Small intestine (tissue), 7 donors: Measurements from ENCODE around the gene ALAS1. TPM values are rescaled to one million over a fixed set of nuclear protein-coding genes. Genes with fewer than 3 reads are reported as not detected.

Experiments
- DNase-seq, 2 donors: peaks; one replicate each; pipeline versions ENCODE4 v3.0.0 to v3.0.0-alpha.2; 2013
- FAIRE-seq: peaks from 2 replicates; lab custom pipeline; 2012; peaks lifted over from hg19 to GRCh38; lab: Jason Lieb, UNC
- H3K27ac ChIP-seq, 3 donors: one replicate each; pipeline ENCODE4 v1.5.1; 2013; ENCODE audit warnings: low read length in 2 of 3, mild to moderate bottlenecking in 2 of 3, control low read depth in 1 of 3, inconsistent platforms in 1 of 3, low read depth in 1 of 3, moderate library complexity in 1 of 3
- H3K27me3 ChIP-seq, 3 donors: one replicate each; pipeline ENCODE4 v1.6.1; 2013; ENCODE audit warnings: low read length in 3 of 3, inconsistent platforms in 1 of 3; ENCODE audit not compliant: control insufficient read depth in 3 of 3, insufficient read depth in 3 of 3
- H3K36me3 ChIP-seq, 3 donors: one replicate each; pipeline ENCODE4 v1.6.1; 2013; ENCODE audit warnings: low read length in 3 of 3, inconsistent platforms in 1 of 3, low read depth in 1 of 3, mild to moderate bottlenecking in 1 of 3, moderate library complexity in 1 of 3; ENCODE audit not compliant: control insufficient read depth in 3 of 3, insufficient read depth in 2 of 3
- H3K4me1 ChIP-seq, 3 donors: one replicate each; pipeline ENCODE4 v1.6.1; 2013; ENCODE audit warnings: low read length in 2 of 3, inconsistent platforms in 1 of 3, low read depth in 1 of 3, mild to moderate bottlenecking in 1 of 3, moderate library complexity in 1 of 3; ENCODE audit not compliant: control insufficient read depth in 3 of 3, insufficient read depth in 2 of 3
- H3K4me3 ChIP-seq, 3 donors: one replicate each; pipeline ENCODE4 v1.5.1; 2013; ENCODE audit warnings: low read length in 3 of 3, control low read depth in 1 of 3, inconsistent platforms in 1 of 3, low read depth in 1 of 3, mild to moderate bottlenecking in 1 of 3, moderate library complexity in 1 of 3
- H3K9me3 ChIP-seq, 2 donors: one replicate each; pipeline ENCODE4 v1.6.1; 2013; ENCODE audit warnings: low read depth in 1 of 2, low read length in 1 of 2; ENCODE audit not compliant: control insufficient read depth in 2 of 2, insufficient read depth in 1 of 2
- WGBS, 3 donors: extraction: QIAGEN DNeasy Blood & Tissue Kit; methylation state at CpG; one replicate each; pipeline ENCODE4 v1.1.7; 2013; 5-methylcytosine and 5-hydroxymethylcytosine counted together
- polyA plus RNA-seq, 4 donors: library from polyadenylated mRNA; stranded (reverse) in 3 of 4; unstranded in 1 of 4; fragments of 200-250 nt in 3 of 4; fragments of 120-200 nt in 1 of 4; gene quantifications; one replicate each; pipeline versions ENCODE4 v1.2.1 to v1.2.3, GENCODE V29; 2013
- donor health status: healthy with polysubstance abuse.
- donor health status: control.
- donor health status: control.
- donor health status: Bipolar disorder and iron deficiency.
- donor health status: healthy.

Gene ALAS1
- polyA plus RNA-seq, 4 donors: 40.9 to 99.7 (median 65.3) TPM

DNA sequence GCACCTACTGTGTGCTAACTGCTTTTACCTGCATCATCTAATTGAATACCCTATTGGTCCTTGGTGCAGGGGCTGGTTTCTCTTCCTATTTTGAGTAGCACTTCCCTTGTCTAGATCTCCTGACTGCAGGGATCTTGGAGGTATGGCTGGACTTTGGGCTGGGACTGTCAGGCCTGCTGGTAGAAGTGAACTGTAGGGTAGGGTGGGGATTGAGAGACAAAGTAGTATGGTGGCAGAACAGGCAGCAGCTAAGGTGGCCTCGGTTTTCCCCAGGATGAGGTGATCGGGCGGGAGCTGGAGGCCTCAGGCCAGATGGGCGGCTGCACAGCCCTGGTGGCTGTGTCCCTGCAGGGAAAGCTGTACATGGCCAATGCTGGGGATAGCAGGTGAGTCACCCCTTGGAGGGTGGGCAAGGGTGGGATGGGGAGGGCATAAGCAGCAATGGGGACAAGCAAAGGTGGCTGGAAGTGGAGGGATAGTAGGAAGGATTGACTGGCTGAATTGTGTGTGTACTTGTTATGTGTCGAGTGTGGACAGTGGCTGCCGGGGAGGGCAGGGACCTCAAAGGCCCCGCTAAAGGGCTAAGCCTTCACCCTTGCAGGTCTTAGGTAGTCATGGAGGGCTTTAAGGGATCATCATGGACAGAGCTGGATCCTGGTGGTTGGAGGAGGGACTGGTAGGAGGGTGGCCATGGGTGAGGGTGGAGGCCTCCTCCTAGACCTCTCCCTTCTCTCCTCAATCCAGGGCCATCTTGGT lies 49.6 kb downstream of the ALAS1 start:
- H3K4me3 ChIP-seq: no peak overlapping the region
- H3K36me3 ChIP-seq: peaks cover 0 to 49% (median 3%) of the 10 kb centered on the region in 3 donors
- peaks cover 0 to 4% of the 10 kb centered on the region in 2 donors for H3K9me3 ChIP-seq
- peaks cover 0 to 14% (median 0%) of the 10 kb centered on the region in 3 donors for H3K27me3 ChIP-seq
- H3K4me1 ChIP-seq: peaks cover 0 to 7% (median 0%) of the 10 kb centered on the region in 3 donors
- DNase-seq (no peak), FAIRE-seq (no peak)
- WGBS, 3 donors: 91 to 95% (median 92%) methylated on average over 7 of the region's 7 CpGs
- no peak overlapping the region for H3K27ac ChIP-seq

DNA sequence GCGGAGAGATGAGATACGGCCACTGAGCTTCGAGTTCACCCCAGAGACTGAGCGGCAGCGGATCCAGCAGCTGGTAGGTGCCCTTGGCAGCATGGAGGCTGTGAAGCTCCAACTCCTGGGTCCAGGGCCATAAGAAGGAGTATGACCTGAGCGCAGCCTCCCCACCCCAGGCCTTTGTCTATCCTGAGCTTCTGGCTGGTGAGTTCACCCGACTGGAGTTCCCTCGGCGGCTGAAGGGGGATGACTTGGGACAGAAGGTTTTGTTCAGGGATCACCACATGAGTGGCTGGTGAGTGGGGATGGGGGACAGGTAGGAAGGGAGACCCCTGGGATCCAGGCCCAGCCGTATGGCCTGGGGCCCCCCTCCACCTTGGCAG lies 50.2 kb downstream of the ALAS1 start:
- Histone ChIP-seq H3K27me3 (peaks cover 0 to 14% (median 0%) of the 10 kb centered on the region in 3 donors), H3K4me3 (no peak overlapping the region), H3K36me3 (peaks cover 0 to 54% (median 3%) of the 10 kb centered on the region in 3 donors), H3K9me3 (peaks cover 0 to 4% of the 10 kb centered on the region in 2 donors), H3K4me1 (peaks cover 0 to 7% (median 0%) of the 10 kb centered on the region in 3 donors), H3K27ac (no peak overlapping the region)
- FAIRE-seq (no peak), DNase-seq (no peak)
- 92 to 94% (median 94%) methylated on average over 10 of the region's 10 CpGs for WGBS, 3 donors

DNA sequence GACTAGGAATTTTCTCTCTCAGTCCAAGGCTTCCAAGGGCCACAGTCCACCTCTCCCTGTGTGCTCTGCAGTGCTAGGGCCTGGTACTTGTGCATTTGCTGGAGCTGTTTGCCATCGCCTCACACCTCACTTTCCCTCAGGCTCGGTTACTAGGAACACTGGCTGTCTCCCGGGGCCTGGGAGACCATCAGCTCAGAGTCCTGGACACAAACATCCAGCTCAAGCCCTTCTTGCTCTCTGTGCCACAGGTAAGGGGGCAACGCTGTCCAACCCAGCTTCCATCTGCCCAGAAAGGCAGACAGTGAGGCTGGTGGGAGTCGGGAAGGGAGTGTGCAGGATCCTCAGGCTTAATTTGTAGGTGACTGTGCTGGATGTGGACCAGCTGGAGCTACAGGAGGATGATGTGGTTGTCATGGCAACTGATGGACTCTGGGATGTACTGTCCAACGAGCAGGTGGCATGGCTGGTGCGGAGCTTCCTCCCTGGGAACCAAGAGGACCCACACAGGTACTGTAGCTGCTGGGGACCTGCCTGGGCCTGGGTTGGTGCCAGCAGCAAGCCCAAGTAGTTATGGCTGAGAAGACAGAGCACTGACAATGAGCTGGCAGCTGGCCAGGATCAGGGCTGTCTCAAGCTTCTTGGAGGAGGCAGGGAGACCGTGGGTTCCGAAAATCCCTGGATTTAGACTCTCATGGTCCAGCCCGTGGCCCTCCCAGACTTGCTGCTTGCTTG lies 51.0 kb downstream of the ALAS1 start:
- Histone ChIP-seq H3K27ac (no peak overlapping the region), H3K4me1 (peaks cover 0 to 7% (median 0%) of the 10 kb centered on the region in 3 donors), H3K36me3 (peaks cover 3 to 62% (median 6%) of the 10 kb centered on the region in 3 donors), H3K9me3 (no peaks in the 10 kb centered on the region), H3K4me3 (no peak overlapping the region), H3K27me3 (peaks cover 0 to 11% (median 0%) of the 10 kb centered on the region in 3 donors)
- WGBS, 3 donors: 64 to 70% (median 70%) methylated on average over 10 of the region's 10 CpGs
- DNase-seq (no peak), FAIRE-seq (no peak)

GRCh38 chr3:52249683-52250082 lies 51.7 kb downstream of the ALAS1 start:
- Histone ChIP-seq H3K27ac (no peak overlapping the region), H3K4me1 (peaks cover 0 to 7% (median 0%) of the 10 kb centered on the region in 3 donors), H3K27me3 (peaks cover 0 to 10% (median 0%) of the 10 kb centered on the region in 3 donors), H3K36me3 (peaks cover 3 to 68% (median 7%) of the 10 kb centered on the region in 3 donors), H3K9me3 (no peaks in the 10 kb centered on the region), H3K4me3 (no peak overlapping the region)
- no peak for DNase-seq
- no peak for FAIRE-seq
- 75 to 87% (median 82%) methylated on average over 6 of the region's 6 CpGs for WGBS, 3 donors

DNA sequence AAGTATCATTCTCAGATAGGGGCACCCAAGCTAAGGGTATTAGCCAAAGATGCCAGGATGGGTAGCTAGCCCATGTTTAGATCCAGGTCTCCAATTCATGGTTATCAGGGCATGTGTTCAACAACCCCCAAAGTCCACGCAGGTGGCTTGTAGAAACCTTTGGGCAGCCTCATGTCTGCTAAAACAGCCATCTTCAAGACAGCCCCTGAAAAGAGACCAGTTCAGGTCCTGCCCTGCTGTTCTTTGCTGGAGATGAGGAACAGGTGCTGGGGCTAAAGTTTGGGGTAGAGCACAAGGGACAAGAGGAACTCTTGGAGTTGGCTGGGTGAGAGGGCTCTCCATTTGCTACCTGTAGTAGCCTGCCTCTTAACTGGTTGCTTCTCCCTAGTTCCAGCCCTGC lies 52.2 kb downstream of the ALAS1 start:
- WGBS, 3 donors: 50 to 85% (median 70%) methylated on average over 1 of the region's 1 CpG
- H3K27ac ChIP-seq: no peak overlapping the region
- H3K4me3 ChIP-seq: no peak overlapping the region
- H3K4me1 ChIP-seq: peaks cover 0 to 2% (median 0%) of the 10 kb centered on the region in 3 donors
- DNase-seq (no peak), FAIRE-seq (no peak)
- H3K9me3 ChIP-seq: no peaks in the 10 kb centered on the region
- H3K36me3 ChIP-seq: peaks cover 3 to 72% (median 8%) of the 10 kb centered on the region in 3 donors
- peaks cover 0 to 7% (median 0%) of the 10 kb centered on the region in 3 donors for H3K27me3 ChIP-seq

DNA sequence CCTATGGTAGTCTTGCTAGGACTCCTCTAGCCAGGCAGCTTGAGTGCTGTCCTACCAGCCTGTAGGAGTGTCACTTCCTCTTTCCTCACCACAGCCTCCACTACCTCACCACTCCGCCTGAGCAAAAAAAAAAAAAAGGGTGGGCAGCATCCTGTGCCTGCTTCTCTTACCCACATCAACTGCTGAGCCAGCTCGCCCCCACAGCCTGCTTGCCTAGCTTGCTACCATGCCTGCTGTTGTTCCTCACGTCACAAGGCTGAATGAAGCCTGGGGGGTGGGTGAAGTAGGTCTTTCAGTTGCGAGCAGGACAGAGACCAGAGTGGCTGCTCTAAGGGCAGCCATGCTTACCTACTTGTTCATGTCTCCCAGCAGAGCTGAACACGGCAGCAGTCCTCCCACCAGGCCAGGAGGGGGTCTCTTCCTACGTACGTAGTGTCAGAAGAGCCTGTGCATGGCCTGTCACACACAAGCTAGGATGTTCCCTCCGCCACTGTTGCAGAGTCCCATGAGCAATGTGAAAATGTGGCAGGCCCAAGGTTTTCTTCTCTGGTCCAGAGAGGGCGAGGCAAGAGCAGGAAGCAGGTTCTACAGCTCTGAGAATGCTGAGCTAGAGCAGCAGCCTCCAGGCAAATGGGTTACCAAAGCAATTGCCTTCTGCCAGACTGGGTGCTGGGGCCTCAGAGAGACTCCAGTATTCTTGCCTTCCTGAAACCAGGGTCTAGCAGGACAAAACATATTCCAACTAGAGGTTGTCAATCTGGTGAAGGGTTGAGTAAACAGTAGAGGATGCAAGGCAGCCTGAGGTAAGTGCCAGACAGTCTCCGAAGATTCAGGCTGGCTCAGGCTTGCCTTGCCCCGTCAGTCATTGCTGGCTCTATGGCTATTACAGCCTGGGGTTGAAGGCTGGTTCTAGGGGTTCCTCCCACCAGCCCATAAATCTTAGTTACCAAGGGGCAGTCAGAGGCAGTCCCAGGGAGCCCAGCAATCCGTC lies 55.6 kb downstream of the ALAS1 start:
- no peaks in the 10 kb centered on the region for H3K9me3 ChIP-seq
- WGBS, 3 donors: 61 to 81% (median 73%) methylated on average over 11 to 12 of the region's 12 CpGs
- H3K36me3 ChIP-seq: peaks cover 23 to 84% (median 33%) of the 10 kb centered on the region in 3 donors
- peaks cover 0 to 11% (median 0%) of the 10 kb centered on the region in 3 donors for H3K4me1 ChIP-seq
- DNase-seq (peak in 1 of 2 donors; percentile 58), FAIRE-seq (no peak)
- peak overlapping the region in 2 of 3 donors; percentile 3 to 88 for H3K27ac ChIP-seq
- no peaks in the 10 kb centered on the region for H3K27me3 ChIP-seq
- H3K4me3 ChIP-seq: no peak overlapping the region

DNA sequence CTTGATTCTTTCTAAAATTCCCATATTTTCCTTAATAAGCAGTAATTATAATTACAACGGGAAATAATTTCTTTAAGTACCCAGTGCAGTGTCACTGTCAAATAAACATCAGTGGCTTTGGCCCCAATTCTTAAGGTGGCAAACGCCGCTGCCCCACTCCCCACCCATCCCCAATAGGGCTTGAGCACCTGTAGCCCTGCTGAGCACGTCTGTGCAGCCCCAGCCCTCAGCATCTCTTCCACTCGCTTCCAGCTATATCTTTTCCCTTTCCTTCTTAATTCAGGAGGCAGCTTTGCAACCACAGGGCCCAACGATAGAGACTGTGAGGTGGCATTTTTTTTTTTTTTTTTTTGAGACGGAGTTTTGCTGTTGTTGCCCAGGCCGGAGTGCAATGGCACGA lies 56.6 kb downstream of the ALAS1 start:
- Histone ChIP-seq H3K27ac (no peak overlapping the region), H3K36me3 (peaks cover 31 to 76% (median 43%) of the 10 kb centered on the region in 3 donors), H3K9me3 (no peaks in the 10 kb centered on the region), H3K27me3 (no peaks in the 10 kb centered on the region), H3K4me1 (peaks cover 0 to 16% (median 0%) of the 10 kb centered on the region in 3 donors), H3K4me3 (no peak overlapping the region)
- WGBS, 3 donors: 77 to 81% (median 78%) methylated on average over 9 of the region's 9 CpGs
- no peak for FAIRE-seq
- DNase-seq: no peak
